ENCODE data around the gene TMEM72. TPM values are rescaled to one million over a fixed set of nuclear protein-coding genes. Genes with fewer than 3 reads are reported as not detected.

TMEM72 gene
- total and polyA plus RNA-seq, 2 of the 13 experiments (the other 11 are each of a cell fraction or from before 2014, with no cell fraction given): 0.04 TPM; not detected in 1

DNA sequence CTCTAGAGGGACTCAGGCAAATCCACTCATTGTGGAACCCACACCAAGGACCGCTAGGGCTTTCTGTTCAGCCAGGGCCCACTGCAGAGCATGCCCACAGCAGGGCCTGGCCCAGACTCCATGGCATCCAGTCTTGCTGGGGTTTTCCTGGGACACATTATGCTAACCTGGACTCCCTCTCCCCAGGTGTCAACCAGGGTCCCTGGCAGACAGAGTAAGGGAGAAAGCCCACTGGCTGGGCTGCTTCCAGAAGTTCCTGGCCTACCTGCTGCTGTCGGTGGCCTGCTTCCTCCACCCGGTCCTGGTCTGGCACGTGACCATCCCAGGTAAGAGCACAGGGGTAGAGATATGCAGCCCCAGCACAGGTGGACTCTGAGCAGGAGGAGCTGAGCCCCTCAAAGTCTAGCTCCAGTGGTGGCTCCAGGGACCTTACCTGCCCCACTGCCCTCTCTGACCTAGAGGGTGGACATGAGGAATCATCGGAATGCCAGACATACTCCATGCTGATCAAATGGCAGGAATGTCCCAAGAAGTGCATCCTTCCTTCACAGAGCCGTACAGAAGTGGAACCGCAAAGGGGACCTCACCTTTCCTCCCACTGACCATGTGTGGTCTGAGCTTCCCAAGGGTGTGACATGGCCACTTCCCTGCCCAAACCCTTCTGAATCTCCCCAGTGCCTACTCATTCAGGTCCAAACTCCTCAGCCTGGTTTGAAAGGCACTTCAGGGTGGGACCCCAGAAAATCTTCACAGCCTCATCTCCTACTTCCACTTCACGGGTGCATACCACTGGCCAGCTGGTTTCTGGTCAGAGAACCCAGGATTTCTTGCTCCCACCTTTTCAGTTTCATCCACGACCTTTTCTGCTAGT, 22.5 kb downstream of the TMEM72 start:
- ChIA-PET POLR2A (interaction anchor here (0.7 to 7.1 kb wide), 7 partner anchors 23 to 62 kb away, joined by 3 to 215 read pairs (median 6); partner anchors contain the start of genes DEPP1, RASSF4 and TMEM72), CTCF (ENCODE audit: low intra/inter-chr PET ratio, low total read pairs) (interaction anchor here (1.5 to 3.1 kb wide), 3 partner anchors 27 to 57 kb away, joined by 5 to 64 read pairs (median 16); no protein-coding TSS in a partner anchor)
- H3K9ac ChIP-seq (ENCODE audit: insufficient read depth, low read depth, low read length): 0 out of 2 replicates have a peak overlapping the region, but pooled peaks have one; percentile 24
- no peaks in the 10 kb centered on the region for H3K36me3 ChIP-seq (replicated peaks in 1 of 2; ENCODE audit: control insufficient read depth in 1 of 2, insufficient read depth in 2 of 2, low read length in 2 of 2)
- no peak overlapping the region for H2AFZ ChIP-seq (ENCODE audit: low read length)
- no peak overlapping the region for H3K27ac ChIP-seq (ENCODE audit: extremely low read length, insufficient read depth, low read length)
- no peaks in the 10 kb centered on the region for H4K20me1 ChIP-seq (ENCODE audit: insufficient read depth, low read length)
- no peak overlapping the region for H3K4me2 ChIP-seq (ENCODE audit: low read depth, low read length)
- no peak for DNase-seq (ENCODE audit: low spot score)
- no peaks in the 10 kb centered on the region for H3K27me3 ChIP-seq (ENCODE audit: control insufficient read depth in 1 of 2, insufficient read depth in 2 of 2, low read length in 2 of 2)
- peaks cover 72% of the 10 kb centered on the region for H3K4me1 ChIP-seq (ENCODE audit: insufficient read depth, low read length)
- intact Hi-C loops (cut with micrococcal nuclease; ENCODE audit: unreplicated experiment): loop anchor here (5.0 kb wide), 1 partner anchor 59 kb away; no protein-coding TSS in a partner anchor
- no peak for FAIRE-seq
- no peaks in the 10 kb centered on the region for H3K9me3 ChIP-seq (ENCODE audit: low read length)
- no peak; the same call in 2 of the 3 replicates for ATAC-seq
- TF ChIP-seq, protein P1, sequence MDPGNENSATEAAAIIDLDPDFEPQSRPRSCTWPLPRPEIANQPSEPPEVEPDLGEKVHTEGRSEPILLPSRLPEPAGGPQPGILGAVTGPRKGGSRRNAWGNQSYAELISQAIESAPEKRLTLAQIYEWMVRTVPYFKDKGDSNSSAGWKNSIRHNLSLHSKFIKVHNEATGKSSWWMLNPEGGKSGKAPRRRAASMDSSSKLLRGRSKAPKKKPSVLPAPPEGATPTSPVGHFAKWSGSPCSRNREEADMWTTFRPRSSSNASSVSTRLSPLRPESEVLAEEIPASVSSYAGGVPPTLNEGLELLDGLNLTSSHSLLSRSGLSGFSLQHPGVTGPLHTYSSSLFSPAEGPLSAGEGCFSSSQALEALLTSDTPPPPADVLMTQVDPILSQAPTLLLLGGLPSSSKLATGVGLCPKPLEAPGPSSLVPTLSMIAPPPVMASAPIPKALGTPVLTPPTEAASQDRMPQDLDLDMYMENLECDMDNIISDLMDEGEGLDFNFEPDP (CRISPR knock-in tag; conservative IDR thresholded peaks at IDR 0.05): 0 out of 2 replicates have a peak, but pooled peaks have one; percentile 13
- TF ChIP-seq, protein P2, sequence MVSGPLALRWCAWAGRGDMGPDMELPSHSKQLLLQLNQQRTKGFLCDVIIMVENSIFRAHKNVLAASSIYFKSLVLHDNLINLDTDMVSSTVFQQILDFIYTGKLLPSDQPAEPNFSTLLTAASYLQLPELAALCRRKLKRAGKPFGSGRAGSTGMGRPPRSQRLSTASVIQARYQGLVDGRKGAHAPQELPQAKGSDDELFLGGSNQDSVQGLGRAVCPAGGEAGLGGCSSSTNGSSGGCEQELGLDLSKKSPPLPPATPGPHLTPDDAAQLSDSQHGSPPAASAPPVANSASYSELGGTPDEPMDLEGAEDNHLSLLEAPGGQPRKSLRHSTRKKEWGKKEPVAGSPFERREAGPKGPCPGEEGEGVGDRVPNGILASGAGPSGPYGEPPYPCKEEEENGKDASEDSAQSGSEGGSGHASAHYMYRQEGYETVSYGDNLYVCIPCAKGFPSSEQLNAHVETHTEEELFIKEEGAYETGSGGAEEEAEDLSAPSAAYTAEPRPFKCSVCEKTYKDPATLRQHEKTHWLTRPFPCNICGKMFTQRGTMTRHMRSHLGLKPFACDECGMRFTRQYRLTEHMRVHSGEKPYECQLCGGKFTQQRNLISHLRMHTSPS (CRISPR knock-in tag; IDR thresholded peaks at IDR 0.05; ENCODE audit: low read depth): no peak
- 0 out of 2 replicates have a peak, but pooled peaks have one; percentile 0 for TF ChIP-seq ESRRA (CRISPR knock-in tag; IDR thresholded peaks at IDR 0.05; ENCODE audit: low read depth)
- TF ChIP-seq, protein P3, sequence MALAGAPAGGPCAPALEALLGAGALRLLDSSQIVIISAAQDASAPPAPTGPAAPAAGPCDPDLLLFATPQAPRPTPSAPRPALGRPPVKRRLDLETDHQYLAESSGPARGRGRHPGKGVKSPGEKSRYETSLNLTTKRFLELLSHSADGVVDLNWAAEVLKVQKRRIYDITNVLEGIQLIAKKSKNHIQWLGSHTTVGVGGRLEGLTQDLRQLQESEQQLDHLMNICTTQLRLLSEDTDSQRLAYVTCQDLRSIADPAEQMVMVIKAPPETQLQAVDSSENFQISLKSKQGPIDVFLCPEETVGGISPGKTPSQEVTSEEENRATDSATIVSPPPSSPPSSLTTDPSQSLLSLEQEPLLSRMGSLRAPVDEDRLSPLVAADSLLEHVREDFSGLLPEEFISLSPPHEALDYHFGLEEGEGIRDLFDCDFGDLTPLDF (CRISPR knock-in tag; IDR thresholded peaks at IDR 0.05): no peak
- H3K79me2 ChIP-seq (ENCODE audit: insufficient read depth, low read length): no peaks in the 10 kb centered on the region
- WGBS (ENCODE audit: low lambda C conversion rate): 50% methylated on average over 4 of the region's 9 CpGs
- no TSS peak for BruUV-seq (replicated peaks)
- H3K4me3 ChIP-seq (replicated peaks in 1 of 3; ENCODE audit: insufficient read depth in 1 of 3, low read depth in 2 of 3, low read length in 3 of 3): no peak overlapping the region
- in situ Hi-C loops (cut with HindIII; ENCODE audit: extremely low pct_ligation_motif_present, low pct_unique_long_range_greater_than_20kb): loop anchor here (5.0 kb wide), 1 partner anchor 44 kb away; the partner anchor contains the start of gene DEPP1
